IPS-15b (cell line): ENCODE data around the gene C10orf67.

Experiments used
- H3K27me3 ChIP-seq: one replicate; pipeline ENCODE4 v1.6.1; 2013; ENCODE audit warnings: low read length; ENCODE audit not compliant: control insufficient read depth, insufficient read depth
- H3K36me3 ChIP-seq: one replicate; pipeline ENCODE4 v1.6.1; 2013; ENCODE audit warnings: low read length; ENCODE audit not compliant: control insufficient read depth, insufficient read depth
- H3K4me1 ChIP-seq: one replicate; pipeline ENCODE4 v1.6.1; 2013; ENCODE audit warnings: mild to moderate bottlenecking, low read length; ENCODE audit not compliant: control insufficient read depth, insufficient read depth
- H3K4me3 ChIP-seq: one replicate; pipeline ENCODE4 v1.5.1; 2013; ENCODE audit warnings: low read depth, low read length
- H3K9ac ChIP-seq: one replicate; pipeline ENCODE4 v1.6.1; 2013; ENCODE audit warnings: low read depth, mild to moderate bottlenecking, low read length
- H3K9me3 ChIP-seq: one replicate; pipeline ENCODE4 v1.6.1; 2013; ENCODE audit warnings: mild to moderate bottlenecking, low read length; ENCODE audit not compliant: control insufficient read depth, insufficient read depth

The C10orf67 gene

GRCh38 chr10:23199768-23200511, 144.7 kb downstream of the C10orf67 start:
- H3K9ac ChIP-seq, result no peak overlapping the region
- peaks cover 3% of the 10 kb centered on the region for H3K4me1 ChIP-seq
- H3K4me3 ChIP-seq, result peak overlapping the region; percentile 68
- no peaks in the 10 kb centered on the region for H3K9me3 ChIP-seq
- no peaks in the 10 kb centered on the region for H3K36me3 ChIP-seq
- H3K27me3 ChIP-seq, result peaks cover 100% of the 10 kb centered on the region

GRCh38 chr10:23198940-23199767, 145.4 kb downstream of the C10orf67 start:
- Histone ChIP-seq H3K4me3 (peak overlapping the region; percentile 68), H3K36me3 (no peaks in the 10 kb centered on the region), H3K9me3 (no peaks in the 10 kb centered on the region), H3K9ac (no peak overlapping the region), H3K27me3 (peaks cover 100% of the 10 kb centered on the region), H3K4me1 (peaks cover 3% of the 10 kb centered on the region)

DNA sequence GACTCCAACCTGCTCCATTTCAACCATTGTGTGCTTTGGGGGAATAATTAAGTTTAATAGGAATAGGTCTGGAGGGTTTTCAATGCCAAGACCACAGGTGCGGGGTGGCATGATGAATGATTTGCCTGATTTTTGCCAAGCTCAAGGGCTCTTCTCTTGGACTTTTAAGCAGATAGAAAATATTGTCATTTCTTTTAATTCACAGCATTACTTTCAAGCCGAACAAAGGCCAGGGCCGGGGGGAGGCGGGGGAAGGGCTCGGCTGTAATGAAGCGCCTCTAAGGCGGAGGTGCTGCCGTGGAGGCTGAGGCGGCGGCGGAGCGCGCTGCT, 146.0 kb downstream of the C10orf67 start:
- H3K4me3 ChIP-seq, result peak overlapping the region; percentile 68
- H3K36me3 ChIP-seq, result no peaks in the 10 kb centered on the region
- H3K27me3 ChIP-seq, result peaks cover 100% of the 10 kb centered on the region
- H3K4me1 ChIP-seq, result peaks cover 3% of the 10 kb centered on the region
- H3K9me3 ChIP-seq, result no peaks in the 10 kb centered on the region
- H3K9ac ChIP-seq, result no peak overlapping the region

DNA sequence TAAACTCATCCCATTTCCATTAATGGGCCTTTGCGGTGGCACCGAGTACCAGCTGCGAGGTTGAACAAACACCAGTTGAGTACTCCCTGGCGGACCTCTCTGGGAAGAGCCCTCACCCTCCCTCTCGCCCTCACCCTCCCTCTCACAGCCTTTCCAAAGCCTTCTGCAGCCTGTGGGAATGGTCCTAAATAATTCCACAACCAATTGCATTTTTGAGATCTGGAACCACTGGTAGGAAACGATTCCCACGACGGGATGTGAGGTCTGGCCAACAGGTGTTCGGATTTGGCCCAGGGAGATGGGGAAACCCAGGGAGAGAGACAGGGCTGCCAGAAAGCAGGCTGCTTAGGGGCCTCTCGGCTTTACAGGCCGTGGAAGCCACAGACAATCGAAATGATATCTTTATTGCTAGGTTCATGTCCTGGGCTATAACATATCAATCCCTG, 147.2 kb downstream of the C10orf67 start:
- H3K9ac ChIP-seq, result no peak overlapping the region
- H3K36me3 ChIP-seq, result no peaks in the 10 kb centered on the region
- peaks cover 3% of the 10 kb centered on the region for H3K4me1 ChIP-seq
- H3K27me3 ChIP-seq, result peaks cover 97% of the 10 kb centered on the region
- peak overlapping the region; percentile 13 for H3K4me3 ChIP-seq
- H3K9me3 ChIP-seq, result no peaks in the 10 kb centered on the region

GRCh38 chr10:23196915-23197314, 147.7 kb downstream of the C10orf67 start:
- Histone ChIP-seq H3K27me3 (peaks cover 95% of the 10 kb centered on the region), H3K4me1 (peaks cover 3% of the 10 kb centered on the region)

GRCh38 chr10:23195846-23196600, 148.6 kb downstream of the C10orf67 start:
- Histone ChIP-seq H3K4me3 (peak overlapping the region; percentile 27), H3K9me3 (no peaks in the 10 kb centered on the region), H3K4me1 (peaks cover 1% of the 10 kb centered on the region), H3K27me3 (peaks cover 95% of the 10 kb centered on the region), H3K9ac (no peak overlapping the region), H3K36me3 (no peaks in the 10 kb centered on the region)

More at GRCh38 chr10:23196915-23197314, 147.7 kb downstream of the C10orf67 start:
- H3K9me3 ChIP-seq, result no peaks in the 10 kb centered on the region
- no peaks in the 10 kb centered on the region for H3K36me3 ChIP-seq
- no peak overlapping the region for H3K9ac ChIP-seq
- peak overlapping the region; percentile 13 for H3K4me3 ChIP-seq

- Histone ChIP-seq H3K36me3 (no peaks in the 10 kb centered on the region), H3K4me1 (peaks cover 7% of the 10 kb centered on the region), H3K4me3 (peak overlapping the region; percentile 27), H3K9me3 (no peaks in the 10 kb centered on the region), H3K9ac (no peak overlapping the region), H3K27me3 (peaks cover 95% of the 10 kb centered on the region)
Observed at GRCh38 chr10:23194966-23195845, 149.4 kb downstream of the C10orf67 start.

- no peak overlapping the region for H3K9ac ChIP-seq
- H3K4me1 ChIP-seq, result peaks cover 7% of the 10 kb centered on the region
- peak overlapping the region; percentile 27 for H3K4me3 ChIP-seq
- no peaks in the 10 kb centered on the region for H3K9me3 ChIP-seq
- H3K36me3 ChIP-seq, result no peaks in the 10 kb centered on the region
- peaks cover 95% of the 10 kb centered on the region for H3K27me3 ChIP-seq
Observed at GRCh38 chr10:23194471-23194965, 150.1 kb downstream of the C10orf67 start.

DNA sequence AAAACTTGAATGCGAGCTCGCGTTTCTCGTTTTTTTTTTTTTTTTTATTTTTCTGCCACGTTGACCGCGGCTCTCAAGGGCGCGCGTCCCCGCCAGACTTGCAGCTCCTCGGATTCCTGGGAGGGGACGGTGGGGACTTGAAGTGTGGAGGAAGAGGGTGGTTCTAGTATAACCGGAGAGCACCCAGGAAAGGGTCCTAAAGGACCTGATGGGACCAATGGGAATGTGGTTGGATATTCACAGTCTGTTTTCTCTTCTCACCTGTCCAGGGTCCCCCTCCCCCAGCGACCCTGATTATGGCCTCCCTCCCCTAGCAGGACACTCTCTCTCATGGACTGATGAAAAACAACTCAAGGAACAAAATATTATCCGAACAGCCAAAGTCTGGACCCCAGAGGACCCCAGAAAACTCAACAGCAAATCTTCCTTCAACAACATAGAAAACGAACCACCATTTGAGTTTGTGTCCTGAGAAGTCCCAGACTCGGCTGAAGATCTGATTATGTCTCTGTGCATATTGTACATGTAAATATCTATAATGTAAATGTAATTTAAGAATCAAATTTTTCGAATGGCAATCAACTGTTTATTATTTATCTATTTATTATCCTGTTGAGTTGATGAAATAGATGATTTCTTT, 151.0 kb downstream of the C10orf67 start:
- no peaks in the 10 kb centered on the region for H3K9me3 ChIP-seq
- H3K4me1 ChIP-seq, result peaks cover 7% of the 10 kb centered on the region
- no peaks in the 10 kb centered on the region for H3K36me3 ChIP-seq
- H3K27me3 ChIP-seq, result peaks cover 95% of the 10 kb centered on the region
- no peak overlapping the region for H3K9ac ChIP-seq
- peak overlapping the region; percentile 11 for H3K4me3 ChIP-seq

DNA sequence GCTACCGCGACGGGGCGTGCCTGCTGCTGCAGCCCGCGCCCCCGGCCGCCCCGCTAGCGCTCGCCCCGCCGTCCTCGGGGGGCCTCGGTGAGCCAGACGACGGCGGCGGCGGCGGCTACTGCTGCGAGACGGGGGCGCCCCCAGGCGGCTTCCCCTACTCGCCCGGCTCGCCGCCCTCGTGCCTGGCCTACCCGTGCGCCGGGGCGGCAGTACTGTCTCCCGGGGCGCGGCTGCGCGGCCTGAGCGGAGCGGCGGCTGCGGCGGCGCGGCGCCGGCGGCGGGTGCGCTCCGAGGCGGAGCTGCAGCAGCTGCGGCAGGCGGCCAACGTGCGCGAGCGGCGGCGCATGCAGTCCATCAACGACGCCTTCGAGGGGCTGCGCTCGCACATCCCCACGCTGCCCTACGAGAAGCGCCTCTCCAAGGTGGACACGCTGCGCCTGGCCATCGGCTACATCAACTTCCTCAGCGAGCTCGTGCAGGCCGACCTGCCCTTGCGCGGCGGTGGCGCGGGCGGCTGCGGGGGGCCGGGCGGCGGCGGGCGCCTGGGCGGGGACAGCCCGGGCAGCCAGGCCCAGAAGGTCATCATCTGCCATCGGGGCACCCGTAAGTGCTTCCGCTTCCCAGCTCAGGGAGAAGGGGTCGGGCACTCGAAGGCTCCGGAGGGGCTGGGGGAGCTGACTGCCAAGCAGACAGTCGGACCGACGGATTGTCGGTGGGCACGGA, 151.7 kb downstream of the C10orf67 start:
- Histone ChIP-seq H3K4me3 (peak overlapping the region; percentile 43), H3K4me1 (peaks cover 7% of the 10 kb centered on the region), H3K9ac (no peak overlapping the region), H3K36me3 (no peaks in the 10 kb centered on the region), H3K27me3 (peaks cover 95% of the 10 kb centered on the region), H3K9me3 (no peaks in the 10 kb centered on the region)
